ENCODE results near the gene THBS2.

Gene THBS2

DNA sequence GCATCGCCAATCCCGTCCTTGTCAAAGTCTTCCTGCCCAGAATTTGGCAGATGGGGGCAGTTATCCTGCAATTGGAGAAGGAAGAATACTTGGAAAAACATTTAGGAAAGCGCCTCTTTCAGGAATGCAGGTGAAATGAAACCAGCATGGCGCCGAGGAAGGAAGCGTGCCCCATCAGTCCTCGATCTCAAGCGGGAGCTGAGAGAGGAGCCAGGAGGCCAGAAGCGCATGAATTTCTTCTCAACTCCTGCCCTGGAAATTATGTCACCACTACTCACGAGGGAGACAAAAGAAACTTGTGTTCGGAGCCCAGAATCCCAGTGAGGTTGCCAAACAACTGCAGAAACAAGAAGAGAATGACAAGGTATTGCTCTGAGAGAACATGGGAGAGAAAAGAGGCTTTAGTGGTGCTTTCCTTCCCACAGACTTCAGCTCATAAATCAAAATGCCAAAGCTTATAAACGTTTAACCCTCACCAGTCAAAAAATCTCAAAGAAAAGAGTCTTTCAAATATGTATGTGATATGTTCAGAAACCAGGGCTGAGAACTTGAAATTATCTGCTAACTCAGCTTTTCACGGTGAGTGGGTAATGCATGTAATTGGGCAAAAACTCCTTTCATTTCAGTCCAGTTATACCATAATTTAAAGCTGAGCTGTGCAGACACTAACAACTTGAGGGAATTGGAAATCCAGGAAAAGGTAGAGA lies 23.9 kb downstream of the THBS2 start:
- DNase-seq, result no peak

GRCh38 chr6:169227116-169227515 lies 26.5 kb downstream of the THBS2 start:
- DNase-seq, result no peak

- no peak for DNase-seq
Measured at GRCh38 chr6:169225887-169226286, 27.8 kb downstream of the THBS2 start.

- DNase-seq, result no peak
Measured at GRCh38 chr6:169225131-169225576, 28.5 kb downstream of the THBS2 start.

GRCh38 chr6:169224716-169225115 lies 28.9 kb downstream of the THBS2 start:
- no peak for DNase-seq

GRCh38 chr6:169224185-169224695 lies 29.4 kb downstream of the THBS2 start:
- no peak for DNase-seq

DNA sequence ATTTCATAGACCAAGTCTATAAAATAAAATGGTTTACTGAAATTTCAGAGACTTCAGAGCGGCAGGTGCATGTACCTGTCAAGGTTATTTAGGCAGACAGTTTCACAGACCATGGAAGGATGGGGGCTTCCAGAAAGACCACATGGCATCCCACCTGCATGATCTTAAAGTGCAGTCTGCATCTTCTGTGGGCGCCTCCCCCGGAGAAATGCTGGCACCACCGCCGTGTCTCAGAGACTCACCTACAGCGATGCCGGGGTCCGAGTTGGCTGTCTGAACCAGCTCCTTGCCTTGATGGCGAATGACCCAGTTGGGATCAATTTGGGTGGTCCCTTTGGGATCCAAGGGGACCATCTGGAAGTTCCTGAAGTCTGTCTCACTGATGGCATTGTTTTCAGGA lies 30.6 kb downstream of the THBS2 start:
- no peak for DNase-seq

GRCh38 chr6:169222126-169222525 lies 31.5 kb downstream of the THBS2 start:
- DNase-seq, result no peak

GRCh38 chr6:169221264-169221663 lies 32.4 kb downstream of the THBS2 start:
- no peak for DNase-seq

GRCh38 chr6:169220068-169220964 lies 33.3 kb downstream of the THBS2 start:
- DNase-seq, result no peak

- no peak for DNase-seq
Measured at GRCh38 chr6:169217972-169218371, 35.7 kb downstream of the THBS2 start.

- DNase-seq, result no peak
Measured at GRCh38 chr6:169216830-169217229, 36.8 kb downstream of the THBS2 start.

DNA sequence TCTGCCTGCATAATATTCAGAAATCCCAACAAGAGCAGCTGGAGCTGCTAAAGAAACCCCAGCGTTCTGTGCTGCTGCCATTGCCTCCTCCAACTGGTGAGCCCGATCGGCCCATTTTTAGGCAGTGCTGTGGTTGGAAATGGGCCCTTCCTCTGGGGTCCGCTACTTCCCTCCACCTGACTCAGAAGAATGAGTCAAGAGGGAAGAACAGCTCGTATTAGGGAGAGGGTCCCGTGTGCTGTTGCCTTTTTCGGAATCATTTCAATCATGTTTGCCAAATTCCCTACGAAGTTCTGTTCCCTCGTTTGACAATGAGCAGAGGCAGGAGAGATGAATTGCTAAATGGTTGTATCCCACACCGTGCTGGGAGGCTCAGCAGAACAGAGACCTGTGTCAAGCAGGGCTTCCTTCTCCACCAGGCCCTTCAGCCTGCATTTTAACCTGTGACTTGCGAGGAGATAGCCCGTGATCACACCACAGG lies 38.4 kb downstream of the THBS2 start:
- no peak for DNase-seq

- peak; percentile 97 for DNase-seq
Measured at GRCh38 chr6:169214789-169215188, 38.9 kb downstream of the THBS2 start.

DNA sequence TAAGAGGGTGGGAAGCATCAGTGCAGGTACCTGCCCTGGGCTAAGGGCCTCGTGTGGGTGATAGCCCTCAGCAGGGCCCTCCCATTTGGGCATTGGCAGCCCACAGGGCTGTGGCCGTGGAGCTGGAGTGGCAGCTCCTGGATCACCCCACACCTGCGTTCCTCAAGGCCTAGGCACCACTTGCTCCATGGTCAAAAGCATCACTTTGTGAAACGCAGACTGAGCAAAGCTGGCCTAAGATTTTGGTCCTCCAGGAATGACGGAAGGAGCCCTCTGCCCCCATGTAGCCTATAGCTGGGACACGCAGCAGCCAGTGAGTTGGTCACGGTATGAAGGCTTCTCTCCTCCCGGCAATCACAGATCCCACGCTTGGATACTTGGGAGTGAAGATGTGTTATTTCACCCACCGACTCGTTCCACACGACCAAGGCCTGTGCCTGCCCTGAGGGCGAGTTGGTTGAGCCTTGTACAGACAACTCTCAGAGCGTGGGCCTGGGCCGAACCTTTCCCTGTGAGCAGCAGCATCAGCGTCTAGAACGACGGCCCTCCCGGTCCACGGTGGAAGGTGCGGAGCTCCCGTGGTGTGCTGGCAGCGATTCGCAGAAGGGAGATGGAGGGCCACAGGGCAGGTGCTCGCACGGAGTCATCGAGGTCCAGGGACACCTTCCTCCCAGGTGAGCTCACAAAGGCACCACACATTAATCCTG lies 39.7 kb downstream of the THBS2 start:
- DNase-seq, result no peak

- DNase-seq, result peak; percentile 90
Measured at GRCh38 chr6:169212897-169213813, 40.5 kb downstream of the THBS2 start.

DNA sequence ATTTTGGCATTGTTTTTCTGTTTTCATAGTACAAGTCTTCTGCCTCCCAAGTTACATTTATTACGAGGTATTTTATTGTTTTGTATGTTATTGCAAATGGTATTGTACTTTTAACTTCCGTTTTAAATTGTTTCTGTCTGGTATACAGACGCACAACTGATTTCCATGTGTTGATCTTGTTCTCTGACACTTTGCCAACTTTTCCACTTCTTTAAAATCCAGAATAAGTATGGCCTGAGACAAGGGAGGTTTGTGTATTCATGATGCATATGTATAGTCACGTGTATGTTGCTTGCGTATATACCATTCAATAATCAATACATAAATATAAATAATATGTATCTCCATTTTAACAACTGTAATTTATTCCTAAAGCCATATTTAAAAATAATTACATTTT lies 41.2 kb downstream of the THBS2 start:
- no peak for DNase-seq

GRCh38 chr6:169211881-169212280 lies 41.8 kb downstream of the THBS2 start:
- DNase-seq, result no peak

DNA sequence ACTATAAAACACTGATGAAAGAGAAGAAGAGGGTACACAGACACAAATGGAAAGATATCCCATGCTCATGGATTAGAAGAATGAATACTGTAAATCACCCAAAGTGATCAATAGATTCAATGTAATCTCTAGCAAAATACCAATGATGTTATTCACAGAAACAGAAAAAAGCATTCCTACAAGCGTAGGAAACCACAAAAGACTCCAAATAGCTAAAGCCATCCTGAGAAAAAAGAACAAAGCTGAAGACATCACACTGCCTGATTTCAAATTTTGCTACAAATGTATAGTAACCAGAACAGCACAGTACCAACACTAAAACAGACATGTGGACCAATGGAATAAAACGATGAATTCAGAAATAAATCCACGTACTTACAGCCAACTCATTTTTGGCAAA lies 43.0 kb downstream of the THBS2 start:
- DNase-seq, result no peak

GRCh38 chr6:169208011-169208410 lies 45.6 kb downstream of the THBS2 start:
- no peak for DNase-seq

DNA sequence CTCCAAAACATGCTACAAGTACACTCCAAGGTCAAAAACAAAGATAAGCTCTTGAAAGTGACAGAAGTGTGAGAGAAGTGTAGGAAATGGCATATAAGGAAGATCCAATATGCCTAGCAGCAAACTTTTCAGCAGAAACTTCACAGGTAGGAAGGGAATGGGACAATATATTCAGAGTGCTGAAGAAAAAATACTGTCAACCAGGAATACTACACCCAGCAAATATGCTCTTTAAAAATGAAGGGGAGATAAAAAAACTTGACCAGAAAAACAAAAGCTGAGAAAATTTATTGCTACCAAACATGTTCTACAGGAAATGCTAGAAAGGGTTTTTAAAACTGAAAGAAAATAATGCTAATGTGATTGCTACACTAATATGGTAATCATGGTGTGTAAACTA lies 46.2 kb downstream of the THBS2 start:
- no peak for DNase-seq

All from fibroblast of skin of abdomen (primary cell).